Measurements from ENCODE around the gene RBM20.

DNA sequence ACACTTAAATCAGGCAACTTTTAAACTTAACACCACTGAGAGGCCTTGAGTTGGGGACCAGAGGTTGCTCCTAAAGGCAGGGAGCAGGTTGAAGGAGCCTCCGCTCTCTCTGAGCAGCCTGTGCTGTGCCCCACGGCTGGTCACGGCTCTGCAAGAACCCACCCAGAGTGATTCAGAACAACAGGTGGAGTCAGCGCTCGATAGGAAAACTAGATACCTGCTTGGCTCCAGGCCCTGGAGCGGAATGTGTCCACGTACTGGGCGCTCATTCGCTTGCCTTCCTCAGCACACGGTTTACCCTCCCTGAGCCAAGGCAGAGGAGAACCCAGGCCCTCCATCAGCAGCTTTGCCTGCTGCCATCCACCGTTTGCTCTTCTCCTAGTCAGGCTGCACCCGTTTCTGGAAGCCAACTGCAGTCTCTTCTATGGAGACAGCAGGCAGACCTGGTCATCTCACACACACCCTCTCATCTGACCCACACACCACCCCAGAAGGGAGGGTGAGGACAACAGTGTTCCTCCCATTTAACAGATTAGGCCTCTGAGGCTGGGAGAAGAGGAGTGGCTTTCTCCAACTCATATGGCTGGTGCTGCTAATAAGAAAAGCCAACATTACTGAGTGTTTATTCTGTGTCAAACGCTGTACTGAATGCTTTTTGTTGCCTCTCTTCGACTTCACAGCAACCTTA lies 189.9 kb downstream of the RBM20 start:
- TF ChIP-seq, protein P1, sequence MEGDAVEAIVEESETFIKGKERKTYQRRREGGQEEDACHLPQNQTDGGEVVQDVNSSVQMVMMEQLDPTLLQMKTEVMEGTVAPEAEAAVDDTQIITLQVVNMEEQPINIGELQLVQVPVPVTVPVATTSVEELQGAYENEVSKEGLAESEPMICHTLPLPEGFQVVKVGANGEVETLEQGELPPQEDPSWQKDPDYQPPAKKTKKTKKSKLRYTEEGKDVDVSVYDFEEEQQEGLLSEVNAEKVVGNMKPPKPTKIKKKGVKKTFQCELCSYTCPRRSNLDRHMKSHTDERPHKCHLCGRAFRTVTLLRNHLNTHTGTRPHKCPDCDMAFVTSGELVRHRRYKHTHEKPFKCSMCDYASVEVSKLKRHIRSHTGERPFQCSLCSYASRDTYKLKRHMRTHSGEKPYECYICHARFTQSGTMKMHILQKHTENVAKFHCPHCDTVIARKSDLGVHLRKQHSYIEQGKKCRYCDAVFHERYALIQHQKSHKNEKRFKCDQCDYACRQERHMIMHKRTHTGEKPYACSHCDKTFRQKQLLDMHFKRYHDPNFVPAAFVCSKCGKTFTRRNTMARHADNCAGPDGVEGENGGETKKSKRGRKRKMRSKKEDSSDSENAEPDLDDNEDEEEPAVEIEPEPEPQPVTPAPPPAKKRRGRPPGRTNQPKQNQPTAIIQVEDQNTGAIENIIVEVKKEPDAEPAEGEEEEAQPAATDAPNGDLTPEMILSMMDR (IDR thresholded peaks at IDR 0.05): no peak
- TF ChIP-seq POLR2A (IDR thresholded peaks at IDR 0.05): no peak
- TF ChIP-seq POLR2AphosphoS5 (IDR thresholded peaks at IDR 0.05): peak in 2 of 3 donors; percentile 72

Data from stomach (tissue), 4 donors.